ENCODE results near the gene RAB37.
A peak's percentile ranks its signal among the peaks of the same experiment; 100 is the strongest.

Gene RAB37

DNA sequence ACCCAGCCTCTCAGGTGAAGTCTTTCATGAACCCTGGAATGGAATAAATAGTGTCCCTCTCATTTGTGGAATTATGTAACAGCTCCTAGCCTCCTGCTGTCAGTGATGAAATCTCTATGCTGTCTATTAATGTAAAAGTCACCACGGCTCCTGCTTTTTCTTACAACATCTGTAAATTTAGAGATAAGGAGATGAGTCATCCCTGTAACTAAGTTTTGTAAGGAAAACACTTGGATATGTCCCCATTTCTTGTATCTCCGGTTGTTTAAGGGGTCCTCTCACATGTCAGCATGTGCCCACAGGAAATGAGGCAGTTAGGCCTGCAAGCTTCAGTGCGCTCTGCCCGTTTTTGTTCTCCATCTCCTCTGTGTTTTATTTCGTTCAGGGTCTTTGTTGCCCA is 41.9 kb downstream of the RAB37 start:
- DNase-seq (ENCODE audit: low read depth in 2 of 2): no peak

DNA sequence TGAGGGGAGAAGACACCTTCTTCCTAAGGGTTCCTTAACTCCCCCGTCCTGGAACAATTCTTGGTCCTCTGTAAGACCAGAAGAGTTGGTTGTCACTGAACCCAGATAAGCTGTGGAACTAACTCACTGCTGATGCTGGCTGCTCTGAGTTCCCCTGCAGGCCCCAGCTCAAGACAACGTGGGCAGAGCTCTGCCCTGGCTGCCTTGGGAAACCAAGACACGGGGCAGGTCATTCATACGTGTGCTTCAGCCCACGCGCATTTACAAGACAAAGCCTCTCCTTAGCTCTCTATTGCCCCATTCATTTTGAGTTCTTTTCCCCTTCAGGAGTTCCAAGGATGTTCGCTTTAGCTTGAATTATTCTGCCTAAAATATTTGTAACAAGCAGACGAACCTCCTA is 42.4 kb downstream of the RAB37 start:
- no peak for DNase-seq (ENCODE audit: low read depth in 2 of 2)

DNA sequence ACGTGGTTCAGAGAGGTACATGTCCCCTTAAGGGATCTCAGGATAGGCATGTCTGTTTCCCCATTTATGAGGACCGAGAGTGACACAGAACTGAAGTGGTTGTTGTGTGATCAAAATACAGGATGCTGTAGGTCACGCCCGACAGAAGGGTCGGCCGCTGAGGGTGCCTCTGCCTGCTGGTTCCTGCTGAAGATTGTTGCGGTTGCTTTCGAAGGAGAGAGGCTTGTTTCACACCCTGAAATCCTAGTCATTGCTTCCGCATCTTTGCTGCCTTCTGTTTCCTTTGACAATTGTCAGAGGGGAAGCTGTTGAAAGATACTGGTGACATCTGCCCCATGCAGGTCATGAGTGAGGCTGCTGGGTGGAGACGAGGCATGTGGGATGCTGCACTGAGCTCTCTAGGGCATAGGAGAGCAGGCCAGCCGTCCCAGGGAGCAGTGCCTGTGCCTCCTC is 42.9 kb downstream of the RAB37 start:
- DNase-seq (ENCODE audit: low read depth in 2 of 2): peak in 1 of 2 donors; percentile 15

DNA sequence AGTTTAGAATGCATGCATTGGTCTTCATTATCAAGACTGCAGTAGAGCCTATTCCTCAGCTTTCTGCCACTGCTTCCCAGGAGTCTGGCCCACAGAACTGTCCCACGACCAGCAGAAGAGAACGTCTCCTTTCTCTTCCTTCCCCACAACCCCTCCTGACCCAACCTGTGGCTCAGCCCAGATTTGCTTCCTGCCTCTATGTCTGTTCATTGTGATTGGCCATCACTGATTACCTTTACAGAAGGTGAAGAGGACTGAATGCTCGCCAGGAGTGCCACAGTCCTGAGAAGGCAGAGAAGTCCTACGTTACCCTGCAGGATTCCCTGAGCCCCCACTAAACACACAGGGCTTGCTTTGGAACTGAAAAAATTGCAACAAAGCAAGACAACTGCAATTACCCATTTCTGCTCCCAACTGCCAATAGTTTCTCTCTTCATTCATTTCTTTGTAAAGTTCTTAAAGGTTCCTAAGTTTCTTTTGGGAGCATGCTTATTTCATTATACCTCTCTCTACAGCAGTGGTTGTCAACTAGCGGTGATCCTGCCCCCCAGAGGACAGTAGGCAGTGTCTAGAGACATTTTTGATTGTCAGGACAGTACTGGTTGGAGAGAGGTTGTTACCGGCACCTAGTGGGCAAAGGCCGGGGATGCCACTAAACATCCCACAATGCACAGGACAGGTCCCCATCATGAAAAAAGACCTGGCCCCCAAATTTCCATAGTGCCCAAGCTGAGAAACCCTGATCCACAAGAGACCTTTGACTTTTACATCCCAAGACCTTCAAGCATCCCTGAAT is 43.6 kb downstream of the RAB37 start:
- no peak for DNase-seq (ENCODE audit: low read depth in 2 of 2)

- DNase-seq (ENCODE audit: low read depth in 2 of 2): no peak
Observed at GRCh38 chr17:74782571-74782970, 45.5 kb downstream of the RAB37 start.

DNA sequence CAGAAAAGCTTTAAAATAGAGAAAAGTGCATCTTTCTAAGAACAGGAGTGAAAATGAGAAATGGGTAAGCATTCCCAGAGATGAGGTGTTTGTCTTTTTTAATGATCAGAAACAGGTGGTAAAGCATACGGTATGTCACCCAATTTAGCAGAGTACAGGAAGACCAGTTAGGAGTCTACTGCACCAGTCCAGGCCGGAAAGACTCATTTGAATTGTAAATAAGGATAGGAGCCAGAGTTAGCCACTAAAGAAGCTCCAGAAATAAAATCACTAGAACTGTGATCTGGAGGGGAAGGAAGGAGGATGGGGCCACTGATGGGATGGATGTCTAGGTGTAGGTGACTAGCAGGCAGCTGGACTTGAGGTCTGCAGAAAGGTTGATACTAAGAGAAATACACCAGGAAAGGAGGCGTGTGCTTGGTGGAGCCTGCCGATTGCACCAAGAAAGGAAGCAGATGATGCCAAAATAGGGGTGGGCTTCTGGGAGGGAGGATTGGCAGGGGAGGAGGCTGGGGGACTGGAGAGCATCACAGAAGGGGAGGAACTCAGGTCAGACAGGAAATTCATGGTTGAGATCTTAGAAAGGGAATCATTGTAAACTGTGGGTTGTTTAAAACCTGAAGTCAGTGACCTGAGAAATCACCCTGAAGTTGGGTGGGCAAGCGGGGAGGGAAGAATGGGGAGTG is 47.2 kb downstream of the RAB37 start:
- DNase-seq (ENCODE audit: low read depth in 2 of 2): no peak

GRCh38 chr17:74785096-74785980 is 48.3 kb downstream of the RAB37 start:
- DNase-seq (ENCODE audit: low read depth in 2 of 2): no peak

GRCh38 chr17:74785981-74786360 is 48.9 kb downstream of the RAB37 start:
- DNase-seq (ENCODE audit: low read depth in 2 of 2): no peak

- DNase-seq (ENCODE audit: low read depth in 2 of 2): no peak
Observed at GRCh38 chr17:74786431-74787055, 49.5 kb downstream of the RAB37 start.

DNA sequence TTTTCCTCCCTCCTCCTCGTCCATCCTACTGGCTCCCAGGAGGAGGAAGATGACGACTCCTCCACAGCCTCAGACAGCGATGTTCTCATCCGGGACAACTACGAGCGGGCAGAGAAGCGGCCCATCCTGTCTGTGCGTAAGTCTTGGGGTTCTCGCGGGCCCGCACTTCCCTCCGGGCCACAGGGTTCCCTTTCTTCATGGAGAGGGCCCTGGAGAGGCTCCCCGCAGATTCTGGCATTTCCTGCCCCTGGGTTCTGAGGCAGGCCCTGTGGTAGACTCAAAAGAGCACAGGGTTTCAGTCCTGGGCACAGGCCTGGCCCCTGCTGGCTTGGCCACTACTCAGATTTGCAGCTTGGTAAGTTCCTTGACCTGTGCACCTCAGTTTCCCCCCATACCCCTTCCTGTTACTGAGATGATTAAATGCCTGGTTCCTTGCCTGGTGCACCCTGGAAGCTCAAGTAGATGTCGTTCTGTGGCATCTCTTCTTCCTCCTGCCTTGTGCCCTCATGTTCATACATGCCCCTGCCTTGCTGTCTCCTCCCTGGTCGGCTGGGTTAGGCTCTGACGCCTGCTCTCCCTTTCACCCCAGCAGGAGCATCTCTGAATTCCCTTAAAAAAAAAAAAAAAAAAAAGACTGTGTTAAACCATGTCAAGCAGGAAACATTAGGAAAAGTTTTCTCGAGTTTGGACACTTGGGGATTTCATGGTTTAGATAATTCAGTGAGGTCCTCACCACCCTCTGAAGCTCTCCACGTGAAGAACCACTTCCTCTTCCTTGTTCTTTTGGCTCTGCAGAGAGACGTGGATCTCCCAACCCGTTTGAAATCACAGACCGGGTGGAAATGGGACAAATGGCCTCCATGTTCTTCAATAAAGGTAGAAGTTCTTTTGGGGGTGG is 53.4 kb downstream of the RAB37 start:
- no peak for DNase-seq (ENCODE audit: low read depth in 2 of 2)

DNA sequence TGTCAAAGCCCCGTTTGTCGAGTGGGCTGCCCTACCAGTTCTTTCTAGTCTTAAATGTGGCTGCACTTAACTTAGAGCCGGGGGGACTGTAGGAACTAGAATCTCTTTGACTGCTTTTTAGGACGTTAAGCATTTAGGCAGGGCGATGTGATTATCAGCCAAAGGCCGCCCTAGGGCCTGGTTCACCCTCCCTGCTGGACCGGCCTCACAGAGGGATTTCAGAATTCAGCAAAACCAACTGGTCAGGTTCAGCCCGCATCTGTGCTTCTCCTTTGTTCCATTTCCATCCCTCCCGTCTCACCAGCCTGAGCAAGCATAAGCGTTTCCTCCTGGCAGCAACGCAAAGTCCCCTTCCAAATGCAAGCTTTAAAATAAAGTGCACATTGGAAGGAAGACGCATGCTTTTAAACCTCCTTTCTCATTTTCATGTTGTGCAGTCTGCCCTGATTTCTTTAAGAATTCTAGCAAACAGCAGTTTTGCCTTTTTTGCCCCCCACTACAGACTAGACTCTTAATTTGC is 55.6 kb downstream of the RAB37 start:
- no peak for DNase-seq (ENCODE audit: low read depth in 2 of 2)

GRCh38 chr17:74795327-74796020 is 58.4 kb downstream of the RAB37 start:
- no peak for DNase-seq (ENCODE audit: low read depth in 2 of 2)

DNA sequence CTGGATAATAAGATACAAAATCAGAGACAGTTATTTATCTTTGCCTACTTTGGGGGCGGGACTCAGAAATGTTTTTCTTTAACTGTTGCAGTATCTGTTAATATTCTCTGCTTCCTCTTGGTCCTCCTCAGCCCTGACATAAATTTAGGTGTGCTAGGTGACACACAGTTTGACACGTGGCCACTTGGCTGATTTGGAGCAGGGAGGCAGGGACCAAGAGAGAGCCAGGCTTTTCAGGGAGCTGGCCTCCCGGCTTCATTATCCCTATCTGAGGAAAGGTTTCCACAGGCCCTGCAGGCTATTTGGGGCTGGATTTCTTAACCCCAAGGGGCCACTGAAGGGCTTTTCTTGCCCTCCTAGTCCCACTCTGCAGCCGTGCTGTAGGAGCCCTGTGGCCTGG is 59.2 kb downstream of the RAB37 start:
- DNase-seq (ENCODE audit: low read depth in 2 of 2): no peak

- no peak for DNase-seq (ENCODE audit: low read depth in 2 of 2)
Observed at GRCh38 chr17:74796866-74797265, 59.8 kb downstream of the RAB37 start.

All from activated CD8-positive, alpha-beta memory T cell treated with anti-CD3 and anti-CD28 coated beads for 4 hours (primary cell).